HG03571 (cell line): ENCODE results near the gene MTRF1.
"Not testable (repeated sequence)": the region's sequence is repeated elsewhere in the genome, so short reads cannot be mapped to it uniquely, and the experiment has no call there.

ENCODE experiments used
- ATAC-seq: cut with Tn5 transposase; IDR thresholded peaks from one replicate; pipeline ENCODE4 v1.9.1; 2021; ENCODE audit not compliant: unreplicated experiment

MTRF1 gene

GRCh38 chr13:41178040-41178439, 85.3 kb downstream of the MTRF1 start:
- ATAC-seq, result no peak

DNA sequence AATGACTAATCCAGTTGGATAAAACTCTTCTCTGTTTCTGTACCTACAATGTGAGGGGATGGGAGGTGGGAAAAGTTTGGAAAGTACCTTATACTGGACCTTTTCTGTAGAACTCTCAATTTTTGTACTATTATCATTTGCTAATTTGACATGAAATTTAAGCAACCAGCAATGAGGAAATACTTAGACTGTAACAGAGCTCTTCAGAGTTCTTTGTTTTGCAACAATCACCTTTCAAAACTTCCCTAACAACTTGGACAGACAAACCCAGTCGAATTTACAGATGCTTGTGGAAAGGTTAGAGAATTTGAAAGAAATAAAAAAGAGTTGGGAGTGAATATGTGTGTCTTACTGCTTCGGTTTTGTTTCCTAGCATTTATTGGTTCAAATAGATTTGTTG, 85.8 kb downstream of the MTRF1 start:
- ATAC-seq, result no peak

DNA sequence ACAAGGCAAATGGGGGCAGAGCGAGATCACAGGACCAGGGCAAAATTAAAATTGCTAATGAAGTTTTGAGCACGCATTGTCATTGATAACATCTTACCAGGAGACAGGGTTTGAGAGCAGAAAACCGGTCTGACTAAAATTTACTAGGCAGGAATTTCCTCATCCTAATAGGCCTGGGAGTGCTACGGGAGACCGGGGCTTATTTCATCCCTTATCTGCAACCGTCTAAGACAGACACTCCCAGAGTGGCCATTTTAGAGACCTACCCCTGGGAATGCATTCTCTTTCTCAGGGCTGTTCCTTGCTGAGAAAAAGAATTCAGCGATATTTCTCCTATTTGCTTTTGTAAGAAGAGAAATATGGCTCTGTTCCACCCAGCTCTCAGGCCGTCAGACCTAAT, 87.8 kb downstream of the MTRF1 start:
- ATAC-seq, result not testable (repeated sequence)
